ENCODE measurements around the gene EVI5. TPM values are rescaled to one million over a fixed set of nuclear protein-coding genes. Genes with fewer than 3 reads are reported as not detected.
"Not testable (repeated sequence)": the region's sequence is repeated elsewhere in the genome, so short reads cannot be mapped to it uniquely, and the experiment has no call there.

EVI5 gene
- total and polyA plus RNA-seq, 2 donors (not counting 1 experiment from before 2014, with no cell fraction given), result 1.5 to 36.3 TPM

GRCh38 chr1:92778376-92778775 lies 6.5 kb downstream of the EVI5 start:
- Mint-ChIP-seq H3K4me1 (peaks cover 24% of the 10 kb centered on the region), H3K27ac (no peak overlapping the region), H3K9me3 (ENCODE audit: insufficient read depth) (no peaks in the 10 kb centered on the region), H3K27me3 (no peaks in the 10 kb centered on the region), H3K4me3 (no peak overlapping the region)
- Histone ChIP-seq H3K4me1 (ENCODE audit: control insufficient read depth in 2 of 2, insufficient read depth in 2 of 2, low read length in 2 of 2) (peaks cover 0 to 6% of the 10 kb centered on the region in 2 donors), H3K27me3 (replicated peaks in 1 of 4; ENCODE audit: control extremely low read depth in 1 of 4, control insufficient read depth in 3 of 4, insufficient read depth in 4 of 4, low read length in 3 of 4) (no peaks in the 10 kb centered on the region), H3K36me3 (replicated peaks in 1 of 2; ENCODE audit: control extremely low read depth in 1 of 2, control insufficient read depth in 1 of 2, extremely low read depth in 1 of 2, insufficient read depth in 2 of 2, low read length in 1 of 2) (no peaks in the 10 kb centered on the region), H3K79me2 (ENCODE audit: control insufficient read depth, insufficient read depth, low read length) (peaks cover 85% of the 10 kb centered on the region), H4K20me1 (ENCODE audit: control insufficient read depth, insufficient read depth, low read length, poor library complexity, severe bottlenecking) (peaks cover 36% of the 10 kb centered on the region), H3K9ac (ENCODE audit: low read length) (no peak overlapping the region), H3K4me2 (replicated peaks; ENCODE audit: low read depth, low read length, poor library complexity, severe bottlenecking) (no peak overlapping the region), H3K4me3 (ENCODE audit: control extremely low read depth in 1 of 5, extremely low read depth in 1 of 5, insufficient read depth in 1 of 5, low read depth in 2 of 5, low read length in 4 of 5) (no peak overlapping the region), H2AFZ (ENCODE audit: insufficient read depth, low read depth, low read length, poor library complexity, severe bottlenecking) (no peak overlapping the region), H3K9me3 (ENCODE audit: control extremely low read depth in 1 of 3, control insufficient read depth in 2 of 3, insufficient read depth in 1 of 3, low read length in 2 of 3) (no peaks in the 10 kb centered on the region), H3K27ac (ENCODE audit: low read length in 2 of 2) (no peak overlapping the region)
- POLR2A ChIA-PET, result no interaction called here
- DNase-seq, result no peak
- CTCF ChIA-PET, result no interaction called here
- intact Hi-C loops (cut with micrococcal nuclease), result no loop called here
- no CpG with 5 or more reads among the region's 1 CpG for WGBS (ENCODE audit: insufficient coverage)
- TF ChIP-seq CTCF (IDR thresholded peaks at IDR 0.05) (no peak), EZH2 (IDR thresholded peaks at IDR 0.05; ENCODE audit: borderline replicate concordance, insufficient read depth, low read depth, low read length, poor library complexity, severe bottlenecking) (no peak)
- no peak for ATAC-seq (ENCODE audit: low read depth)

- no peak for TF ChIP-seq CTCF (IDR thresholded peaks at IDR 0.05)
- no peak for TF ChIP-seq EZH2 (IDR thresholded peaks at IDR 0.05; ENCODE audit: borderline replicate concordance, insufficient read depth, low read depth, low read length, poor library complexity, severe bottlenecking)
- H3K79me2 ChIP-seq (ENCODE audit: control insufficient read depth, insufficient read depth, low read length), result peaks cover 83% of the 10 kb centered on the region
- H3K4me3 ChIP-seq (ENCODE audit: control extremely low read depth in 1 of 5, extremely low read depth in 1 of 5, insufficient read depth in 1 of 5, low read depth in 2 of 5, low read length in 4 of 5), result no peak overlapping the region
- H3K9me3 Mint-ChIP-seq (ENCODE audit: insufficient read depth), result no peaks in the 10 kb centered on the region
- no peak overlapping the region for H3K27ac Mint-ChIP-seq
- H3K4me3 Mint-ChIP-seq, result no peak overlapping the region
- intact Hi-C loops (cut with micrococcal nuclease), result no loop called here
- ChIA-PET CTCF (interaction anchor here (1.0 kb wide), 1 partner anchor 188 kb away, joined by 3 read pairs; no protein-coding TSS in a partner anchor), POLR2A (no interaction called here)
- no peak overlapping the region for H3K27ac ChIP-seq (ENCODE audit: low read length in 2 of 2)
- H3K4me1 Mint-ChIP-seq, result peaks cover 12% of the 10 kb centered on the region
- H3K36me3 ChIP-seq (replicated peaks in 1 of 2; ENCODE audit: control extremely low read depth in 1 of 2, control insufficient read depth in 1 of 2, extremely low read depth in 1 of 2, insufficient read depth in 2 of 2, low read length in 1 of 2), result no peaks in the 10 kb centered on the region
- H3K4me2 ChIP-seq (replicated peaks; ENCODE audit: low read depth, low read length, poor library complexity, severe bottlenecking), result no peak overlapping the region
- peaks cover 12% of the 10 kb centered on the region for H4K20me1 ChIP-seq (ENCODE audit: control insufficient read depth, insufficient read depth, low read length, poor library complexity, severe bottlenecking)
- no peak for ATAC-seq (ENCODE audit: low read depth)
- H3K9me3 ChIP-seq (ENCODE audit: control extremely low read depth in 1 of 3, control insufficient read depth in 2 of 3, insufficient read depth in 1 of 3, low read length in 2 of 3), result peaks cover 0 to 4% (median 0%) of the 10 kb centered on the region in 3 donors
- 100% methylated on average over 1 of the region's 1 CpG for WGBS (ENCODE audit: insufficient coverage)
- H3K27me3 Mint-ChIP-seq, result no peaks in the 10 kb centered on the region
- H3K9ac ChIP-seq (ENCODE audit: low read length), result no peak overlapping the region
- DNase-seq, result no peak
- no peak overlapping the region for H2AFZ ChIP-seq (ENCODE audit: insufficient read depth, low read depth, low read length, poor library complexity, severe bottlenecking)
- no peaks in the 10 kb centered on the region for H3K4me1 ChIP-seq (ENCODE audit: control insufficient read depth in 2 of 2, insufficient read depth in 2 of 2, low read length in 2 of 2)
- no peaks in the 10 kb centered on the region for H3K27me3 ChIP-seq (replicated peaks in 1 of 4; ENCODE audit: control extremely low read depth in 1 of 4, control insufficient read depth in 3 of 4, insufficient read depth in 4 of 4, low read length in 3 of 4)
Observed at GRCh38 chr1:92774407-92774806, 10.5 kb downstream of the EVI5 start.

- H3K27me3 Mint-ChIP-seq; H3K4me1 ChIP-seq (ENCODE audit: control insufficient read depth in 2 of 2, insufficient read depth in 2 of 2, low read length in 2 of 2); H4K20me1 ChIP-seq (ENCODE audit: control insufficient read depth, insufficient read depth, low read length, poor library complexity, severe bottlenecking); ATAC-seq (ENCODE audit: low read depth); H3K9me3 Mint-ChIP-seq (ENCODE audit: insufficient read depth); intact Hi-C loops (cut with micrococcal nuclease); H3K4me2 ChIP-seq (replicated peaks; ENCODE audit: low read depth, low read length, poor library complexity, severe bottlenecking); DNase-seq; H3K9me3 ChIP-seq (ENCODE audit: control extremely low read depth in 1 of 3, control insufficient read depth in 2 of 3, insufficient read depth in 1 of 3, low read length in 2 of 3); H3K27ac Mint-ChIP-seq; H3K27ac ChIP-seq (ENCODE audit: low read length in 2 of 2); H3K27me3 ChIP-seq (replicated peaks in 1 of 4; ENCODE audit: control extremely low read depth in 1 of 4, control insufficient read depth in 3 of 4, insufficient read depth in 4 of 4, low read length in 3 of 4); POLR2A ChIA-PET; H3K4me3 Mint-ChIP-seq; H3K4me3 ChIP-seq (ENCODE audit: control extremely low read depth in 1 of 5, extremely low read depth in 1 of 5, insufficient read depth in 1 of 5, low read depth in 2 of 5, low read length in 4 of 5); H2AFZ ChIP-seq (ENCODE audit: insufficient read depth, low read depth, low read length, poor library complexity, severe bottlenecking); H3K36me3 ChIP-seq (replicated peaks in 1 of 2; ENCODE audit: control extremely low read depth in 1 of 2, control insufficient read depth in 1 of 2, extremely low read depth in 1 of 2, insufficient read depth in 2 of 2, low read length in 1 of 2); H3K9ac ChIP-seq (ENCODE audit: low read length): not testable (repeated sequence)
- no CpG with 5 or more reads among the region's 2 CpGs for WGBS (ENCODE audit: insufficient coverage)
- H3K4me1 Mint-ChIP-seq, result peaks cover 12% of the 10 kb centered on the region
- H3K79me2 ChIP-seq (ENCODE audit: control insufficient read depth, insufficient read depth, low read length), result peaks cover 82% of the 10 kb centered on the region
- CTCF ChIA-PET, result interaction anchor here (1.6 kb wide), 1 partner anchor 25 kb away, joined by 4 read pairs; no protein-coding TSS in a partner anchor
Observed at GRCh38 chr1:92773749-92774148, 11.2 kb downstream of the EVI5 start.

All from B cell (primary cell).